ENCODE measurements around the gene TANGO2.

Gene TANGO2

GRCh38 chr22:19984201-19984753, 36.6 kb upstream of the TANGO2 start:
- DNase-seq = no peak

DNA sequence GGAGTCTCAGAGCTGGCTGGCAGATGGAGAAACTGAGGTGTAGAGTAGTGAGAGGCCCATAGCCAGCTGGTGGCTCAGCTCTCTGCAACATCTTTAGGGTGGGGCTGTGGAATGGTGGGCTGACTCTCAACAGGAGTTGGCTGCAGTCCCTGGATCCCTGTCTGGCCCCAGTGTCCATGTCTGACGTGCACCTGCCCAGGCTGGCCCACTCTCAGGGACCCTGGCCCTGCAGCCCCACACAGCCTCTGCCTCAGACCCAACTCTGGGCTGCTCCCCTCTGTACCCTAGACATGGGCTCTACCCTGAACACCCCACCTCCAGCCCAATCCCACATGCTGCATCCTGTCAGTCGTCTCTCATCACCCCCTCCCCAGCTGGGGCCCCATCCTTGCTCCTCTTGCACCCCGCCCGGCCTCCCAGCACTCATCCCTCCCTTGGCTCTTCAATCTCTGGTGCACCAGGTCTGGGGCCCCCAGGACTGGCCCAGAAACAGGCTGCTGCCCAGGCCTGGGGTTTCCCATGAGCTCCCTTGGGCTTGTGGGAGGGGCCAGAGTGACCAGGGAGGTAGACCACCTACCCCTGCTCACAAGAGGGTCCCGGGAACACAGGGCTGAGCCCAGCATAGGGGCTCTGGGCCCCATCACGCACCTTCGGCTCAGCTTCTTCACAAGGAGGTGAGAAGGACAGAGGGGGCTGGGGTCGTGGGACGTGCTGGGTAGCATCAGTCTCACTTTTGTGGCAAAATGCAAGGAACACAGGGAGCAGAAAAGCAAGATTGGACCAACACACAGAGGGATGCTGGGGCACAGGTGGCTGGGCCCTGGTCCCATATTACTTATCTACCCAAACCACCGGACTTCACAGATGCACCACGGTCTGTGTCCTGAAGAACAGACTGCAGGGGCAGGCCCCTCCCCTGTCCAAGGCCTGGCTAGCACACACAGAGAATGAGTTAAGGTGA, 35.8 kb upstream of the TANGO2 start:
- no peak for DNase-seq

DNA sequence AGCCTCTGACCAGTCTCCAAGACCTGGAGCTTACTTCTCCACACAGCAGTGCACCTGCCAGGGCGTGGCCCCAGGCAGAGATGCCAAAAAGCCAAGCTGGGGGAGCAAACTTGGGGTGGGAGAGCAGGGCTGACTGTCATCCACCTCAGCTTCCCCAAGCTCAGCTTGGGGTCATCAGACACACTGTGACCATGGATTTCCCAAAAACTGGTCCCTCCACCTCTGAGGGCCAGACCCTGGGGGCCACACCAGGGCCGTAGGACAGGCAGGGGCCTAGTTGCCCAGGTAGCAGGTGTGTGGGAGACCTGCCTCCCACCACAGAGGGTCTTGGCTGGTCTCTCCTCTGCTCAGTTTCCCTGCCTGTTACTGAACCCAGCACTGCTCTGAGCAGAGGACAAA, 34.9 kb upstream of the TANGO2 start:
- DNase-seq = no peak

DNA sequence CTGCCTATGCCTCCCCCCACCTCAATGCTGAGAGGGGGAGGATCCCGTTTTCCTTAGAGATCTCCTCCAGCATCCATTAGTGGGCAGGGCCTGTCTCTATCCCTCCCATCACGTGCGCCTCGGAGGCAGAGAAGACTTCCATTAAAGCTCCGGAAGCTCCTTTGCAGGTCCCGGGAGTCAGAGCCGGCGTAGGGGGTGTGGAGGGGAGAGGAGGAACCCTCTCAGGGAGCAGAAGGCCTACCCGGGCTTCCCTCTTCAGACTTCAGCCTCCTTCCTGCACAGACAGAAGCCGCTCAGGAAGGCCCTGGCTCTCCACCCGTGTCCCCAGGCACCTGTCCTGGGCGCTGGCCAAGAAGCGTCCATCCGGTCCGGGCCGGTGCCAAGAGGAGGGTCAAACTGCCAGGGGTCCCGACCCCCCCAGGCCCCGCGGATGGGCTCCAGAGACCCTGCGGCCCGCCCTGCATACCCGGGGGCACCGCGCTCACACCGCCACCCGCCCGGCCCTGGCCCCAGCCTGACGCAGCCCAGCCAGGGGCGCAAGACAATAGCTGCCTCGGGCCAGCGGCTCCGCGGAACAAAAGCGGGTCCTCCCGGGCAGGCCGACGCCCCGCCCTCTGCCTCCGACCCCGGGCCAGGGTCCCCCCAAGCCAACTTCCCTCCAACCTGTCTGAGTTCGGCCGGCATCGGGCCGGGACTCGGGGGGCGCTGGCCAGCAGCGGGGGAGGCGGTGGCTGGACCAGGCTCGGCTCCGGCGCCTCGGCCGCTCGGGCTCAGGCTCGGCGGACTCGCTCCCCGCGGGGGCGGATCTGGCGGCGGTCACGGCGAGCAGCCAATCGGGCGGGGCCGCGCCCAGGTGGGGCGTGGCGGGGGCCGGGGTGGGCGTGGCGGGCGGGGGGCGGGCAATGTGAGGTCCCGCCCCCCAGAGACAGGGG, 34.2 kb upstream of the TANGO2 start:
- DNase-seq = peak; percentile 69

DNA sequence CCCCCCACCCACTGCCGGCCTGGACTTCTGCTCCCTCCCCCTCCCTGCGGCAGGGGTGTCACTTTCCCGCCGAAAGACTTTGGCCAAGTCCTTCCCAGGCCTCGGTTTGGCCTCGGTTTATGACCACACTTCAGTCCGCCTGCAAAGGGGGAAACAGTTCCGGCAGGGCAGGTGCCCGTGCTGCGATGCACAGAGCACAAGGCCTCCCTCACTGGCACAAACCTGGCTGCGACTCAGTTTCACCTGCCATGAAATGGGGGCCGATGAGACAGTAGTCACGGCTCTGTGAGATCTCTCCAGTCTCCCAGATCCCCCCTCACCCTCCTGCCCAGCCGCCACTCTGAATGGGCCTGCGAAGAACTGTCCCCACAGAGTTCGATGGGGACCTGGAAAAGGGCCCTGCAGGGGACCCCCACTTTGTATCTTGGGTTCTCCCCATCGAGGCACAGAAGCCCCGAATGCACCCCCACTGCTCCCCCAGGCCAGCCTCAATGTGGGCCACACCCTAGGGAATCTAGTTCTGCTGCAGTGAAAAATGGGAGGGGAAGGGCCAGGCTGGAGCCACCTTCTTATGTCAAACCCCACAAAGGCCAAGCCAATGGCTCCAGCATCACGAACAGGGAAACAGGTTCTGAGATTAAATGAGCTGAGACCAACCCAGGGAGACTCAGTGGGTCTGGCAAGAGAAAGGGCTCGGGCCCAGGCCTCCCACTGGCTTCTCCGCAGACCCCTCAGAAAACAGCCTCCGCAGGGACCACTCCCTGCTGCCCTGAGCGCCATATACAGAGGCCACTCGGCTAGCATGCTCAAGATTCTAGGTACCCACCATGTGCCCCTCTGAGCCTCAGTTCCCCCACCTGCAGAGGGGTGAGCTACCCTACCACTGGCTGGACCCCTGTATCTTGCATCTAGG, 33.3 kb upstream of the TANGO2 start:
- no peak for DNase-seq

- DNase-seq = no peak
Measured at GRCh38 chr22:19988331-19988808, 32.5 kb upstream of the TANGO2 start.

DNA sequence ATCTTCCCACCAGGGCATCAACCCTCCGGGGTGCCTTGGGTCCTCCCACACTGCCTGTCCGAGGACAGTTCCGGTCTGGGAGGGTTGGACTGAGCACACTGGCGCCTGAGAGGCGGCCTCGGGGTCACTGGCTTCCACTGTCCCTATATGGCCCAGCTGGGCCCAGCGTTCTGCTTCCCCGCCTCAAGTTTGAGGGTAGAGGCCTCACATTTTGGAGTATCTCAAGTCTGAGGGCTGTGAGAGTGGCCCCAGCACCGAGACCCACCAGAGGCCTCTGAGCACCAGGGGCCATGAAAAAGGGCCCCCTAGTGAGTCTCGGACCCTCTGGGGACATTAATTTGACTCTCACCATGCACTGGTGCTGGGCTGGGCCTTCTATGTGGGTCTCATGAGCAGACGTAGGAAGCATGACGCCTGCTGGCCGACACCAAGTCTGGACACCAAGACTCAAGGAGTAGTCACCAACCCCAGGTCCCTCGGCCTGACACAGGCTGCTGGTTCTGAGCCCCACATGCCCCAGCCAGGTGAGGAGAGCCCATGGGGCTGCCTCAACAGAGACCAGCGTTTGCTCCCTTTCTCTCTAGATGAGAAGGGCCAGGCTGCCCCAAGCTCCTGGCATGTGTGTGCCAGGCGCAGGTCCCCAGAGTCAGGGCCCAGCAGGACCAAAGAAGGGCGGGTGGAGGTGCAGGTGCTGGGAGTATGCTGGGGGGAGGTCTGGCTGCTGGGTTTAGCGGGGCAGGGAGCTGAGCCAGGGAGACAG, 31.8 kb upstream of the TANGO2 start:
- no peak for DNase-seq

DNA sequence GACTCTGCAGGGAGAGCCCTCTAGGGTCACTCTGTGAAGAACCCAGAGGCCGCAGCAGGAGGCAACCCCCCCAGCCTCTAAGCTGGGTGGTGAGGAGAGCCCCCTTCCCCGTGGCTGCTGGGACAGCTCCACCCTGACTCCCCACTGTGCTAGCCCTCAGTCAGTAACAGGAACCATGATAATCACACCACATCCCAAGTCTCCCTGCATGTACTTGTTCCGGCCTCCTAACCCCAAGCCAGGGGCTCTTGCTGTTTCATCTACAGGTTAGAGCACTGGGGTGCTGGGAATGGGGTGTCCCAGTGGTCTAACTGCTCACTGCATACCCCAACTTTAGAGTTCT, 31.2 kb upstream of the TANGO2 start:
- no peak for DNase-seq

GRCh38 chr22:19990188-19990587, 30.7 kb upstream of the TANGO2 start:
- DNase-seq = no peak

DNA sequence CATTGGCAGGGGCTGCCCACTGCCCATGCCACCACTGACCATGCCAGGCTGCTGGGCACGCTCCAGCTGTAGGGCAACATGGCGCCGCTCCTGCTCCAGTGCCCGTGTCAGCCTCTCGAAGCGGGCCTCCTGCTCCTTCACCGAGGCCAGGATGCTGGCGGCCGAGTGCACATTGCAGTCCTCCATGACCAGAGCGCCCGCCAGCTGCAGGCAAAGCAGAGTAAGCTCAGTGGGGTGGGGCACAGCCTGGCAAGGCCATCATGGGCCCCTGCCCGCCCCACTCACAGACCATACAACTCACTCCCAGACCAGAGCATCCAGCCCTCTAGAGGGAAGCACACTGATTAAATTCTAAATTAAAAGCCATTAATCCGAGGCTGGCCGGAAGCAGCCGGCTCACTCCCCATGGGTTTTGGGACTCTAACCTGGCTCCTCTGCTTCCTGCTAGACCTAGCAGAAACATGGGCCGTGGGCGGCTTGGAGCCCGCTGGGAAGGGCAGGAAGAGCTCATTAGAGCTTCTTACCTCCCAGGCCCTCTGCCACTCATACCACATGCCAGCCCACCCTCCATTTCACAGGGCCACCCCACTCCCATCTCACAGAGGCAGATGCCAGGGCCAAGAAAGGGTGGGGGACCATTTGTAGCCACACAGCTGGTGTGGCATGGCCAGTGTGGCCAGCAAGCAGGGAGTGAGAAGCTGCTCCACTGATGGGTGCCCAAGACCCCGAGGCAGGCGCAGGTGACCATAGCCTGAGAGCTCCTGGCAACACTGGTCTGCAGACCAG, 30.1 kb upstream of the TANGO2 start:
- no peak for DNase-seq

GRCh38 chr22:19991395-19991644, 29.6 kb upstream of the TANGO2 start:
- no peak for DNase-seq

GRCh38 chr22:19991645-19992451, 29.1 kb upstream of the TANGO2 start:
- no peak for DNase-seq

DNA sequence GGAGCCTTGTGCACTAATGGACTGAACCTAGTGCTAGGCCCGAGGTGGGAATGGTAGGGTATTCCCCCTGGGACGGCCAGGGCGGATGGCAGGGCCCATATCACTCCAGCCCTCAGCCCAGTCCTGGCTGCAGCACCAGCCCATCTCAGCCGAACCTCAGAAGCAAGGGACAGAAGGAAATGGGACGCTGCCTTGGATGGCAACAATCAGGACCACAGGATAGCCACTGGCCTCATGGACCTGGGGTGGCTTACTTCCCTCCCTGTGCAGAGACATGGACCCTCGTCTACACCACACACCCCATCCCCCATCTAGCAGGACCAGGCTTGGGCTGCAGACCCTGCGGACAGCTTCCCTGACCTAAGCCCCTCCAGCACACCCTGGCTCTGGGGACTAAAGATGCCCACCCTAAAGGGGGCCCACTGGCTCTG, 28.4 kb upstream of the TANGO2 start:
- DNase-seq = no peak

GRCh38 chr22:19992921-19993355, 28.0 kb upstream of the TANGO2 start:
- no peak for DNase-seq

DNA sequence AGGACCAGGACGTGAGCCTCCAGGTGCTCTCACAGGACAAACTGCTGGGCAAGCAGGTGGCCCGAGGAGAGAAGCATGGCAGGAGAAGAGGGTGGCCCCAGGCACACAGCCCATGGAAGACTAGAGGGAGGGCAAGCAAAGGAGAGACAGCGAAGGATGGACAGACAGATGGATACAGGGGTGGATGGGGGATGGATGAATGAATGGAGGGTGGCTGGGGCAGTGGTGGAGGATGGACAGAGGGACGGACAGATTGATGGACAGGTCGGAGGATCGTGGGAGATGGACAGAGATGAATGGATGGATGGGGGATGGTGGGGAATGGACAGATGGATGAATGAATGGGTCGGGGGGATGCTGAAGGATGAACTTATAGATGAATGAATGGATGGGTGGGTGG, 27.0 kb upstream of the TANGO2 start:
- no peak for DNase-seq

GRCh38 chr22:19994851-19995610, 25.9 kb upstream of the TANGO2 start:
- DNase-seq = no peak

DNA sequence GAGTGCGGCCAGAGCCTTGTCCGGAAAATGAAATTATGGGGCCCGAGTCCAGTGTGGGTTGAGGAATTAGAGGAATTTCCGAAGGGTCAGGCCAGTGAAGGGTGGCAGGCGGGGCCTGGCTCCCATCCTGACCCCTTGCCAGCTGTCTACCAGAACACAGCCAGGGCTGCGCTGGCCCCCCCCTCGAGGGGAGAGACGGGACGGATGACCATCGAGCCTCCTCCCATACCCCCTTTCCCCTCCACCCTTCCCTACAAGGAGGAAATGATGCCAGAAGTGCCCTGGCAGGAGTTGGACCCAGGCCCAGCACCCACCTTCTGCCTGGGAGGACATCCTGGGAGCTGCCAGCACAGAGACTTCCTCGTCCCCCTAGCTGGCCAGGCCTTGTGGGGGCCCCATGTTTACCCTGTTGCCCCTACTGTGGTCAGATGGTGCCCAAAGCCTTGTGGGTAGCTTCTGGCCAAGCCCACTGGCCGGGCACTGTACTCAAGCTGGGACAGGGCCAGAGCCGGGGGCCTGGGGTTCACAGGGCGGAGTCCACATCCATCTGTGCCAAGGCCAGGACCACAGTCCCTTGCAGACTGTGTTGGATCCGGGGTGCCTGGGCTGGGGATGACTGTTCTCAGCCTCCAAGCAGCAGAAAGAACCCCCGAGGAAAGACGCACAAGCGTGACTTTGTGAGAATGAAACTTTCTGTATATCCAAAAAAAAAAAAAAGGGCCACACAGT, 25.1 kb upstream of the TANGO2 start:
- no peak for DNase-seq

GRCh38 chr22:19996694-19997384, 24.1 kb upstream of the TANGO2 start:
- DNase-seq = no peak
